ENCODE data around the gene DGKI.

DGKI gene

GRCh38 chr7:137592232-137592896 is 254.4 kb downstream of the DGKI start:
- Histone ChIP-seq H3K9ac (ENCODE audit: low read length) (no peak overlapping the region), H2BK5ac (ENCODE audit: low read depth, low read length, poor library complexity) (no peak overlapping the region), H2AK5ac (ENCODE audit: low read length) (no peak overlapping the region), H3K14ac (ENCODE audit: low read length) (no peak overlapping the region), H3K79me2 (ENCODE audit: control insufficient read depth, insufficient read depth, low read length, poor library complexity) (no peaks in the 10 kb centered on the region), H3K4me1 (ENCODE audit: control insufficient read depth in 1 of 2, insufficient read depth in 2 of 2, low read length in 2 of 2) (peaks cover 0 to 3% of the 10 kb centered on the region in 2 experiments), H4K12ac (ENCODE audit: low read depth, low read length) (no peak overlapping the region), H2BK12ac (ENCODE audit: low read length) (no peak overlapping the region), H3K4me3 (ENCODE audit: low read depth, low read length) (no peak overlapping the region), H2BK120ac (ENCODE audit: insufficient read depth, low read length, poor library complexity) (peak overlapping the region; percentile 12), H3K18ac (ENCODE audit: low read length) (no peak overlapping the region), H4K91ac (ENCODE audit: low read depth, low read length) (no peak overlapping the region), H3K27ac (ENCODE audit: low read depth, low read length) (no peak overlapping the region), H3K79me1 (ENCODE audit: low read length) (no peaks in the 10 kb centered on the region), H2AFZ (ENCODE audit: insufficient read depth, low read length, poor library complexity) (no peak overlapping the region), H3K9me3 (ENCODE audit: insufficient read depth, low read depth, low read length) (no peaks in the 10 kb centered on the region), H3K23ac (ENCODE audit: low read length) (no peak overlapping the region), H3K36me3 (ENCODE audit: control insufficient read depth in 1 of 2, insufficient read depth in 2 of 2, low read length in 2 of 2) (no peaks in the 10 kb centered on the region), H3K27me3 (ENCODE audit: insufficient read depth, low read length) (no peaks in the 10 kb centered on the region), H3K4ac (ENCODE audit: low read depth, low read length) (no peak overlapping the region), H3K4me2 (ENCODE audit: low read length) (no peak overlapping the region), H4K8ac (ENCODE audit: low read depth, low read length) (no peak overlapping the region)
- WGBS (ENCODE audit: extremely low coverage, insufficient coverage, insufficient read length): no CpG with 5 or more reads among the region's 6 CpGs
- DNase-seq: peak; percentile 32 to 77

GRCh38 chr7:137591421-137591837 is 255.3 kb downstream of the DGKI start:
- no peaks in the 10 kb centered on the region for H3K79me1 ChIP-seq (ENCODE audit: low read length)
- WGBS (ENCODE audit: extremely low coverage, insufficient coverage, insufficient read length): no CpG with 5 or more reads among the region's 5 CpGs
- no peak overlapping the region for H4K12ac ChIP-seq (ENCODE audit: low read depth, low read length)
- peak overlapping the region; percentile 64 for H2BK5ac ChIP-seq (ENCODE audit: low read depth, low read length, poor library complexity)
- peak overlapping the region; percentile 14 for H3K27ac ChIP-seq (ENCODE audit: low read depth, low read length)
- no peak for DNase-seq
- H3K4ac ChIP-seq (ENCODE audit: low read depth, low read length): no peak overlapping the region
- H3K9ac ChIP-seq (ENCODE audit: low read length): no peak overlapping the region
- peaks cover 0 to 3% of the 10 kb centered on the region in 2 experiments for H3K4me1 ChIP-seq (ENCODE audit: control insufficient read depth in 1 of 2, insufficient read depth in 2 of 2, low read length in 2 of 2)
- H3K79me2 ChIP-seq (ENCODE audit: control insufficient read depth, insufficient read depth, low read length, poor library complexity): no peaks in the 10 kb centered on the region
- no peak overlapping the region for H3K23ac ChIP-seq (ENCODE audit: low read length)
- H2BK120ac ChIP-seq (ENCODE audit: insufficient read depth, low read length, poor library complexity): peak overlapping the region; percentile 78
- peak overlapping the region; percentile 44 for H3K18ac ChIP-seq (ENCODE audit: low read length)
- no peaks in the 10 kb centered on the region for H3K9me3 ChIP-seq (ENCODE audit: insufficient read depth, low read depth, low read length)
- no peak overlapping the region for H3K14ac ChIP-seq (ENCODE audit: low read length)
- no peak overlapping the region for H4K91ac ChIP-seq (ENCODE audit: low read depth, low read length)
- H3K4me2 ChIP-seq (ENCODE audit: low read length): no peak overlapping the region
- H2AFZ ChIP-seq (ENCODE audit: insufficient read depth, low read length, poor library complexity): peak overlapping the region; percentile 88
- no peak overlapping the region for H3K4me3 ChIP-seq (ENCODE audit: low read depth, low read length)
- H3K36me3 ChIP-seq (ENCODE audit: control insufficient read depth in 1 of 2, insufficient read depth in 2 of 2, low read length in 2 of 2): no peaks in the 10 kb centered on the region
- peak overlapping the region; percentile 68 for H2BK12ac ChIP-seq (ENCODE audit: low read length)
- no peak overlapping the region for H2AK5ac ChIP-seq (ENCODE audit: low read length)
- H3K27me3 ChIP-seq (ENCODE audit: insufficient read depth, low read length): no peaks in the 10 kb centered on the region
- H4K8ac ChIP-seq (ENCODE audit: low read depth, low read length): peak overlapping the region; percentile 62

- H3K79me1 ChIP-seq (ENCODE audit: low read length): no peaks in the 10 kb centered on the region
- no peak overlapping the region for H2AK5ac ChIP-seq (ENCODE audit: low read length)
- H3K27ac ChIP-seq (ENCODE audit: low read depth, low read length): no peak overlapping the region
Measured at GRCh38 chr7:137590756-137591305, 255.9 kb downstream of the DGKI start.

GRCh38 chr7:137590071-137590755 is 256.6 kb downstream of the DGKI start:
- WGBS (ENCODE audit: extremely low coverage, insufficient coverage, insufficient read length): no CpG with 5 or more reads among the region's 7 CpGs
- no peak overlapping the region for H2BK120ac ChIP-seq (ENCODE audit: insufficient read depth, low read length, poor library complexity)
- H3K4me3 ChIP-seq (ENCODE audit: low read depth, low read length): no peak overlapping the region
- H3K36me3 ChIP-seq (ENCODE audit: control insufficient read depth in 1 of 2, insufficient read depth in 2 of 2, low read length in 2 of 2): no peaks in the 10 kb centered on the region
- DNase-seq: no peak
- H4K91ac ChIP-seq (ENCODE audit: low read depth, low read length): no peak overlapping the region
- H3K23ac ChIP-seq (ENCODE audit: low read length): no peak overlapping the region
- H3K4me1 ChIP-seq (ENCODE audit: control insufficient read depth in 1 of 2, insufficient read depth in 2 of 2, low read length in 2 of 2): peaks cover 0 to 3% of the 10 kb centered on the region in 2 experiments
- H3K27ac ChIP-seq (ENCODE audit: low read depth, low read length): no peak overlapping the region
- no peak overlapping the region for H3K4me2 ChIP-seq (ENCODE audit: low read length)
- no peak overlapping the region for H2AFZ ChIP-seq (ENCODE audit: insufficient read depth, low read length, poor library complexity)
- no peak overlapping the region for H3K4ac ChIP-seq (ENCODE audit: low read depth, low read length)
- H4K8ac ChIP-seq (ENCODE audit: low read depth, low read length): no peak overlapping the region
- no peak overlapping the region for H3K9ac ChIP-seq (ENCODE audit: low read length)
- no peak overlapping the region for H3K18ac ChIP-seq (ENCODE audit: low read length)
- H4K12ac ChIP-seq (ENCODE audit: low read depth, low read length): no peak overlapping the region
- H3K27me3 ChIP-seq (ENCODE audit: insufficient read depth, low read length): no peaks in the 10 kb centered on the region
- H2AK5ac ChIP-seq (ENCODE audit: low read length): no peak overlapping the region
- no peaks in the 10 kb centered on the region for H3K79me1 ChIP-seq (ENCODE audit: low read length)
- no peaks in the 10 kb centered on the region for H3K9me3 ChIP-seq (ENCODE audit: insufficient read depth, low read depth, low read length)
- no peak overlapping the region for H2BK12ac ChIP-seq (ENCODE audit: low read length)
- no peaks in the 10 kb centered on the region for H3K79me2 ChIP-seq (ENCODE audit: control insufficient read depth, insufficient read depth, low read length, poor library complexity)
- H3K14ac ChIP-seq (ENCODE audit: low read length): no peak overlapping the region
- H2BK5ac ChIP-seq (ENCODE audit: low read depth, low read length, poor library complexity): no peak overlapping the region

More at GRCh38 chr7:137590756-137591305, 255.9 kb downstream of the DGKI start:
- H3K18ac ChIP-seq (ENCODE audit: low read length): no peak overlapping the region
- no peaks in the 10 kb centered on the region for H3K27me3 ChIP-seq (ENCODE audit: insufficient read depth, low read length)
- H3K14ac ChIP-seq (ENCODE audit: low read length): no peak overlapping the region
- no peak overlapping the region for H3K4me2 ChIP-seq (ENCODE audit: low read length)
- H3K4ac ChIP-seq (ENCODE audit: low read depth, low read length): no peak overlapping the region
- H3K9ac ChIP-seq (ENCODE audit: low read length): no peak overlapping the region
- no peaks in the 10 kb centered on the region for H3K79me2 ChIP-seq (ENCODE audit: control insufficient read depth, insufficient read depth, low read length, poor library complexity)
- H2AFZ ChIP-seq (ENCODE audit: insufficient read depth, low read length, poor library complexity): no peak overlapping the region
- no peak overlapping the region for H4K12ac ChIP-seq (ENCODE audit: low read depth, low read length)
- peak overlapping the region; percentile 45 for H2BK12ac ChIP-seq (ENCODE audit: low read length)
- H4K8ac ChIP-seq (ENCODE audit: low read depth, low read length): no peak overlapping the region
- peaks cover 0 to 3% of the 10 kb centered on the region in 2 experiments for H3K4me1 ChIP-seq (ENCODE audit: control insufficient read depth in 1 of 2, insufficient read depth in 2 of 2, low read length in 2 of 2)
- H3K23ac ChIP-seq (ENCODE audit: low read length): no peak overlapping the region
- H2BK5ac ChIP-seq (ENCODE audit: low read depth, low read length, poor library complexity): no peak overlapping the region
- H3K4me3 ChIP-seq (ENCODE audit: low read depth, low read length): no peak overlapping the region
- no peaks in the 10 kb centered on the region for H3K9me3 ChIP-seq (ENCODE audit: insufficient read depth, low read depth, low read length)
- H4K91ac ChIP-seq (ENCODE audit: low read depth, low read length): no peak overlapping the region
- no peak for DNase-seq
- WGBS (ENCODE audit: extremely low coverage, insufficient coverage, insufficient read length): no CpG with 5 or more reads among the region's 15 CpGs
- no peaks in the 10 kb centered on the region for H3K36me3 ChIP-seq (ENCODE audit: control insufficient read depth in 1 of 2, insufficient read depth in 2 of 2, low read length in 2 of 2)
- no peak overlapping the region for H2BK120ac ChIP-seq (ENCODE audit: insufficient read depth, low read length, poor library complexity)

Measured in trophoblast cell (in vitro differentiated cells and primary cell).